ENCODE results near the gene IQGAP1.

Gene IQGAP1

GRCh38 chr15:90465140-90465929 is 77.3 kb downstream of the IQGAP1 start (continued):
- TF ChIP-seq ZBTB49 (tag by site-specific recombination; IDR thresholded peaks at IDR 0.05; ENCODE audit: low read depth) (no peak), ZNF747 (tag by site-specific recombination; IDR thresholded peaks at IDR 0.05) (no peak), ZNF843 (tag by site-specific recombination; IDR thresholded peaks at IDR 0.05) (peak; percentile 65), GLIS2 (tag by site-specific recombination; IDR thresholded peaks at IDR 0.05) (no peak), FEZF1 (tag by site-specific recombination; IDR thresholded peaks at IDR 0.05) (peak; percentile 60; the same call in 1 of the 2 replicates), ZNF132 (tag by site-specific recombination; IDR thresholded peaks at IDR 0.05; ENCODE audit: borderline replicate concordance) (no peak)

- TF ChIP-seq ZNF16 (tag by site-specific recombination; IDR thresholded peaks at IDR 0.05; ENCODE audit: low read depth) (no peak), KLF17 (tag by site-specific recombination; IDR thresholded peaks at IDR 0.05) (no peak), ZNF645 (tag by site-specific recombination; IDR thresholded peaks at IDR 0.05) (no peak), ZIC2 (tag by site-specific recombination; IDR thresholded peaks at IDR 0.05) (no peak), IKZF3 (tag by site-specific recombination; IDR thresholded peaks at IDR 0.05) (no peak), KLF7 (tag by site-specific recombination; IDR thresholded peaks at IDR 0.05; ENCODE audit: borderline replicate concordance) (no peak), ZNF391 (tag by site-specific recombination; IDR thresholded peaks at IDR 0.05; ENCODE audit: borderline replicate concordance, low read depth) (no peak), WT1 (tag by site-specific recombination; IDR thresholded peaks at IDR 0.05) (no peak), ZFP3 (tag by site-specific recombination; IDR thresholded peaks at IDR 0.05; ENCODE audit: low read depth) (no peak), ZNF24 (tag by site-specific recombination; IDR thresholded peaks at IDR 0.05) (no peak), ZBTB1 (tag by site-specific recombination; IDR thresholded peaks at IDR 0.05) (no peak), ZXDB (tag by site-specific recombination; IDR thresholded peaks at IDR 0.05) (no peak), ZNF513 (tag by site-specific recombination; IDR thresholded peaks at IDR 0.05) (no peak), PRDM6 (tag by site-specific recombination; IDR thresholded peaks at IDR 0.05) (no peak)
- peaks cover 5 to 33% of the 10 kb centered on the region in 2 experiments; a peak in 2 of 3 replicates for H3K36me3 ChIP-seq (ENCODE audit: control insufficient read depth in 2 of 2, insufficient read depth in 1 of 2, low read length in 2 of 2)
- ChIA-PET CTCF (interaction anchor here (0.9 to 5.1 kb wide), 5 partner anchors 16 to 173 kb away, joined by 4 to 44 read pairs (median 7); no protein-coding TSS in a partner anchor), POLR2A (interaction anchor here (0.5 kb wide), 1 partner anchor 38 kb away, joined by 3 read pairs; no protein-coding TSS in a partner anchor)
- H3K4me1 ChIP-seq (ENCODE audit: control insufficient read depth, insufficient read depth, low read length) = peaks cover 15% of the 10 kb centered on the region
- no peak overlapping the region for H3K4me3 ChIP-seq (ENCODE audit: low read depth, low read length)
- H3K9me3 ChIP-seq (ENCODE audit: control insufficient read depth, insufficient read depth, low read depth, low read length) = no peaks in the 10 kb centered on the region
- H3K27ac ChIP-seq (ENCODE audit: extremely low read depth, low read depth, low read length) = no peak overlapping the region
Observed at GRCh38 chr15:90465930-90466567, 78.0 kb downstream of the IQGAP1 start.

All from HEK293 (cell line).